ENCODE measurements around the gene BICC1. TPM values are rescaled to one million over a fixed set of nuclear protein-coding genes. Genes with fewer than 3 reads are reported as not detected.

The BICC1 gene
- total RNA-seq: under 0.01 TPM in 1 of 2 replicates, not detected in the other

DNA sequence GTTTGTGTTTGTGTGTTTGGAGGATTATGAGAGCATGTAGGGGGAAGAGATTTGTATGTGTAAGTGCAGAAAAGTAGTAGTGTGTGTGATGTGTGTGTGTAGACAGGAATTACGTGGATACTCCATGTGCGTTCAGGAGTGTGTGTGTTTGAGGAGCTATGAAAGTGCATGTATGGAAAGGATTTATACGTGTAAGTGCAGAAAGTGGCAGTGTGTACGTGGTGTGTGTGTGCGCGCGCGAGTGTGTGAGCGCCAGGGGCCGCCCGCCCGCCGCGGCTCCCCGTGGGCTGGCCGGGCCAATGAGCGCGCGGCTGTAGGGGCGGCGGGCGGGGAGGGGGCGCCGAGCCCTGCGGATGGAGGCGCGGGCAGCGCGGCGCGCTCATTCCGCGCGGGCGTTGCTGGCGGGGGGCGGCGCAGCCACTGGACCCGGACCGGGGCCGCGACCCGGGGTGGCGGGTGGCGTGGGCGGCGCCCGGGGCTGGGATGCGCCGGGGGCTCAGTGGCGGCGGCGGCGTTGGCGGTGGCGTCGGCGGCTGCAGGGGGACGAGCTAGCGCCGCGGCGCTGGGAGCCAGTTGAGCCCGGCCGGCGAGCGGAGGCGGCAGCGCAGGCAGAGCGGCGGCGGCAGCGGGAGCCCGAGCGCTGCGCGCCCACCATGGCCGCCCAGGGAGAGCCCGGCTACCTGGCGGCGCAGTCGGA lies at the start of gene BICC1:
BICC1 (plus strand) TSS at position 382 of the 697 bp plus-strand sequence; CDS start at position 654, 272 bp downstream.
- peak in 1 of 2 donors; percentile 22 for DNase-seq (ENCODE audit: low read depth in 2 of 2)

- no peak for DNase-seq (ENCODE audit: low read depth in 2 of 2)
Observed at GRCh38 chr10:58464956-58465355, 47.7 kb upstream of the BICC1 start.

- no peak for DNase-seq (ENCODE audit: low read depth in 2 of 2)
Observed at GRCh38 chr10:58465629-58466028, 47.0 kb upstream of the BICC1 start.

DNA sequence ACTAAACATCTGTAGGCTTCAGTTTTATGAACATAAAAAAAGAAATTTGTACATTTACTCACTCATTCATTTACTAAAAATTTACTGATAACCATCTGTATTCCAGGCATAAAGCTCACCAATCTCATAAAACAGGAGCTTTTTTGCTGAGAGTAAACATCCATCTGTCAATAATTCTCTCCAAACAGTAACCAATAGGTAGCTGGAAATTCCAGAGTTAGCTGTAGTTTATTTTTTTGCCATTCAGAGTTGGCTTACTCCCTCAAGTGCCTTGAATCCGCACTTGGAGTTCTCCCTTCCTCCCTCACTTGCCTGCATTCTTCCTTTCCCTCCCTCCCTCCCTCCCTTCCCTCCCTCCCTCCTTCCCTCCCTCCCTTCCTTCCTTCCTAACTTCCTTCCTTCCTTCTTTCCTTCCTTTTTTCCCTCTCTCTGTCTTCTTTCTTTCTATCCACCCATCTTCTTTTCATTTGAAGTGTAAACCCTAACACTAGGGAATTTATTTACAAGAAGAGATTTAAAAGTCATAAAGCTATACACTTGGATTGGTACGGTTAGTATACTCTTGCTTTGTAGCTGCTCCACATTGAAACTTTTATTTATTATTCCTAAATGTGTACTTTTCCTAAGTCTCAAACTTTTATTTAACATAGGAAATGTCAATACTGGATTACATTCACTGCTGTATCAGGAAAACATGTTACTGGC lies 44.6 kb upstream of the BICC1 start:
- no peak for DNase-seq (ENCODE audit: low read depth in 2 of 2)

DNA sequence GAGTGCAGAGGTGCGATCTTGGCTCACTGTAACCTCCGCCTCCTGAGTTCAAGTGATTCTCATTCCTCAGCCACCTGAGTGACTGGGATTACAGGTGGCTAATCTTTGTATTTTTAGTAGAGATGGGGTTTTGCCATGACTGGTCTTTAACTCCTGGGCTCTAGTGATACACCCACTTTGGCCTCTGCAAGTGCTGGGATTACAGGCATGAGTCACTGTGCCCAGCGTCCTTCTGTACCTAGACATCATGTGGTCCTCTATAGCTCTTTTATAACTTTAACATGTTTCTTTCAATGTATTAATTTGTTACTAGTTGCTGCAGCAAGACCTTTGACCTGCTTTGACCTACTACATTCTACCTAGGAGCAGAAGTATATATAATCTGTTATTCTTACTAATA lies 38.7 kb upstream of the BICC1 start:
- no peak for DNase-seq (ENCODE audit: low read depth in 2 of 2)

GRCh38 chr10:58475322-58476277 lies 37.1 kb upstream of the BICC1 start:
- peak in 1 of 2 donors; percentile 1 for DNase-seq (ENCODE audit: low read depth in 2 of 2)

- DNase-seq (ENCODE audit: low read depth in 2 of 2): no peak
Observed at GRCh38 chr10:58477122-58477521, 35.5 kb upstream of the BICC1 start.

DNA sequence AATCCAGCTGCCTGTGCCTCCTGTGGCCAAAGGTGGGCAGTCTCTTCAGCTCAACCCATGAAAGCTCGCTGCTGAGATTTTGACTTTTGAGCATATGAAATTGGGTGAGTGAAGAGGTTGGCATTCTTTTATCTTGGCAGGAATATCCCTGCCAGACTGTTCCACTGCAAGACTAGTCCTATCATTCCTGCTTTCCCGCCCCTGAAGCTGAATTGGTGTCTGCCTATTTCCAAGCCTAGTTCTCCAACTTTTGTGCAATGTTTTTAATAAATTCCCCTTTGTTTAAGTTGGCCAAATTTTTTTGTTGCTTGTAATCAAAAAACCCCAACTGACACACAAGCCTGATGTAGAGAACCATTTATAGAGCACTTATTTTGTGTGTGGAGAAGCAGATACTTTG lies 34.8 kb upstream of the BICC1 start:
- DNase-seq (ENCODE audit: low read depth in 2 of 2): no peak

DNA sequence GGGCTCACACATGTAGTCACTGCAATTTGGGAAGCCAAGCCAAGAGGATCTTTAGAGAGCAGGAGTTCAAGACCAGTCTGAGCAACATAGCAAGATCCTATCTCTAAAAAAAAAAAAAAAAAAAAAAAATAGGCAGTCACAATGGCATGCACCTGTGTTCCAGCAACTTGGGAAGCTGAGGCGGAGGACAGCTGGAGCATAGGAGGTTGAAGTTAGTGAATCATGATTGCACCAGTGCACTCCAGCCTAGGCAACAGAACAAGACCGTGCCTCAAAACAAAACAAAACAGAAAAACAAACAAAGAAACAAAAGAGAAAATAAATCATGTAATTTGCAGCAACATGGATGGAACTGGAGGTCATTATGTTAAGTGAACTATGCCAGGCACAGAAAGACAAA lies 33.6 kb upstream of the BICC1 start:
- DNase-seq (ENCODE audit: low read depth in 2 of 2): no peak

GRCh38 chr10:58480321-58480720 lies 32.4 kb upstream of the BICC1 start:
- no peak for DNase-seq (ENCODE audit: low read depth in 2 of 2)

DNA sequence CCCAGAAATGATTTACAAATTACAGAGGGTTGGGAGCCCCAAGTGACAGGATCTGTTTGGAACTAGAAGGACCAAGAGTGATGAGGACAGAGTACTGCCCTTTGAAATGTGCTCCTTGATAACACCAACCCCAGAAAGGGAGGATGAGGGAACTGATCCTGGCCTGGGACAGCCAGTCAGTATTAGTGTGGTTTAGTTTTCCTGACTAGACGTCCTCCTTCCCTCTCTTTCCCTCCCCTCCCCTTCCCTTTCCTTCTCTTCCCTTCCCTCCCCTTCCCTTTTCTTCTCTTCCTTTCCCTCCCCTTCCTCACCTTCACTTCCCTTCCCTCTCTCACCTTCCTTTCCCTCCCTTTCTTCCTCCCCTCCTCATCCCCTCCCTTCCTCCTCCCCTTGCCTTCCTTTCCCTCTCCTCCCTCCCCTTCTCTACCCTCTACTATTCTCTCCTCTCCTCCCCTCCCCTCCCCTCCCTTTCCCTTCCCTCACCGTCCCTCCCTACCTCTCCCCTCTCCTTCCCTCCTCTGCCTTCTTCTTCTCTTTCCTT lies 31.0 kb upstream of the BICC1 start:
- no peak for DNase-seq (ENCODE audit: low read depth in 2 of 2)

DNA sequence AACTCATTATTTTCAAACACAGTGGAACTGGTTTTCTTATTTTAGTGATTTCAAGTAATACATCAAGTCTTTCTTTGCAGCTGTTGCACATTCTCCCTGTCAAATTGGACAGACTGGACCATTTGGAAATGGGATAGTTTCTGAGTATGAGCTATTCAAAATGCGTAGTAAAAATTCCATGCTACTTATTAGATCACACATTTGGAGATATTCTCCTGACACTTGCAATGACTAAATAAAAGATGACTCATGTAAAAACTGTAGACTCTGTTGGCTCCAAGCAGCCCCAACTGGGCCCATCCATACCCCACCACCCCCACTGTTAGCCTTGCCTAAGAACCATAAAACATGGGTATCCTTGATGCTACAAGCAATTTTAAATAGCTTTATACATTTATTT lies 25.9 kb upstream of the BICC1 start:
- no peak for DNase-seq (ENCODE audit: low read depth in 2 of 2)

DNA sequence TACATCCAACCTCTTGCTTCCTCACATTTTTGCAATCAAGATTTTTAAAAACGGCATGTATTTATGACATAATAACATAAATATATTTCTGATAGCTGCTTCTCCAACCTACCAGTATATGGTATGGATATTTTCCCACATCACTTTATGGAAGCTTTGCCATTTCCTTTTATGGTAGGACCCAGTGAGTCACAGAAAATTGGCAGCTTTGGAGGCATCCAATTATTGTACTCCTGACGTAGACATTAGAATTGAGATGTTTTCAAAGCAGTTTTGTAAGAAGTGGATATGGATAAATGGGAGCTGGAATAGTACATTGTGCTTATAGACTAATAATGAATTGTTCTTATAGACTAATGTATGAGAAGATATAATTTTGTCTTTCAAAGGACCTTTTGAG lies 23.8 kb upstream of the BICC1 start:
- no peak for DNase-seq (ENCODE audit: low read depth in 2 of 2)

DNA sequence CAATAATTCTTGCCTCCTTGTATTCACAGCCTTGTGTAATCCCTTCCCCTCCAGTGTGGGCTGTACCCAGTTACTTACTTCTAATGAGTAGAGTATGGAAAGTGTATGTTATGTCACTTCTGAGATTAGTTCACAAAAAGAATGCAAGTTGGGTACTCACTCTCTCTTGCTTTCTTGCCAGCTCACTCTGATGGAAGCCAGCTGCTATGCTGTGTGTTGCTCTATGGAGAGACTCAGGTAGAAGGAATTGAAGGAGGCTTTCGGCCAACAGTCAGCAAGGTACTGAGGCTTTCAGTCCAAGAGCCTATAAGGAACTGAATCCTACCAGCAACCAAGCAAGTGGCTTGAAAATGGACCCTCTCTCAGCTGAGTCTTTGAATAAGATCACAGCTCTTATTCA lies 9.7 kb upstream of the BICC1 start:
- DNase-seq (ENCODE audit: low read depth in 2 of 2): no peak

GRCh38 chr10:58508316-58508715 lies 4.4 kb upstream of the BICC1 start:
- DNase-seq (ENCODE audit: low read depth in 2 of 2): no peak

GRCh38 chr10:58511765-58512490 lies 744 bp upstream of the BICC1 start:
- DNase-seq (ENCODE audit: low read depth in 2 of 2): no peak

DNA sequence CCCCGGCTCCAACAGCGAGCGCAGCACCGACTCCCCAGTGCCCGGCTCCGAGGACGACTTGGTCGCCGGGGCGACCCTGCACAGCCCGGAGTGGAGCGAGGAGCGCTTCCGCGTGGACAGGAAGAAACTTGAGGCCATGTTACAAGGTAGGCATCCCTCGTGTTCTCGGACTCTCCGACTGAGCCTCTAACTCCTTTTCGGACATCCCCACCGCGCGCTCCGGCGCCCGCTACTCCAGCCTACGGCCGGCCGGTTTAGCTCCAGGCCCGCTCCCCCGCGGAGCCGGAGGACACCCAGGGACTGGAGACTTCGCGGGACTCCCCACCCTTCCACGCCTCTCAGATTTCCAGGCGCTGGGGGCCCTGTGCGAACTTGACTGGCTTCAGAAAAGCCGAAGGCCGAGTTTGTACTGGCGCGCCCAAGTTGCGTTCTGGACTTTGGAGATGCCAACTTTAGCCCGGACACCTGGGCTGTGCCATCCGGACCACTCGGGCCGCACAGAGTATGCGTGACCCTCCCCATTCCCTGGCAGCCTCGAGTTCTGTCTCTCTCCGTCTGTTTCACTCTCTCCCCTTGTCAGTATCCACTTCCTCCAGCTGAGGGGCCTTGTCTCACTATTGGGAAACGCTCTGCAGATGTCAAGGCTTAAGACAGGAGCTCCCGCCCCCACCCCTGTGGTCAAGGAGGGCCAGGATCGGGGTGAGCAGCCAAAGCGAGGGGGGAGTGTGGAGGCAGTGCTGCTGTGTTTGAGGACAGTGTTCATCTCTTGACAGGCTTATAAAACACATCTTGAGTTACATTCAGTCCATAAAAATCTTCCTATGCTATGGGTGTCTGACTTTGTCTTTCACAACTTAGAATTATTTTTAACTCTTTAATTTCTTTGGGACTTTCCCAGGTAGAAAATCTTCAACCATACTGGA lies 777 bp downstream of the BICC1 start:
- peak in 1 of 2 donors; percentile 2 for DNase-seq (ENCODE audit: low read depth in 2 of 2)

GRCh38 chr10:58514111-58514770 lies 1.6 kb downstream of the BICC1 start:
- no peak for DNase-seq (ENCODE audit: low read depth in 2 of 2)

GRCh38 chr10:58515291-58515941 lies 2.7 kb downstream of the BICC1 start:
- DNase-seq (ENCODE audit: low read depth in 2 of 2): no peak
